GM18517 (cell line): ENCODE measurements around the gene WASF1.
"Not testable (repeated sequence)": the region's sequence is repeated elsewhere in the genome, so short reads cannot be mapped to it uniquely, and the experiment has no call there.

Experiments used
- ATAC-seq: cut with Tn5 transposase; IDR thresholded peaks from one replicate; pipeline ENCODE4 v1.9.1; 2021; ENCODE audit warnings: mild to moderate bottlenecking, moderate library complexity; ENCODE audit not compliant: unreplicated experiment

WASF1 gene

GRCh38 chr6:110178626-110179405 is 654 bp downstream of the WASF1 start:
- no peak for ATAC-seq

GRCh38 chr6:110173506-110174132 is 5.9 kb downstream of the WASF1 start:
- ATAC-seq = no peak

- ATAC-seq = no peak
These were observed 9.4 kb downstream of the WASF1 start for GRCh38 chr6:110170081-110170480.

- no peak for ATAC-seq
These were observed 21.0 kb downstream of the WASF1 start for GRCh38 chr6:110158479-110158878.

GRCh38 chr6:110147870-110148269 is 31.6 kb downstream of the WASF1 start:
- no peak for ATAC-seq

- no peak for ATAC-seq
These were observed 38.8 kb downstream of the WASF1 start for GRCh38 chr6:110140650-110141049.

- ATAC-seq = no peak
These were observed 40.4 kb downstream of the WASF1 start for GRCh38 chr6:110139052-110139451.

GRCh38 chr6:110137924-110138887 is 41.3 kb downstream of the WASF1 start:
- no peak for ATAC-seq

- no peak for ATAC-seq
These were observed 49.1 kb downstream of the WASF1 start for GRCh38 chr6:110130362-110130761.

- no peak for ATAC-seq
These were observed 51.1 kb downstream of the WASF1 start for GRCh38 chr6:110128418-110128817.

- no peak for ATAC-seq
These were observed 54.1 kb downstream of the WASF1 start for GRCh38 chr6:110125361-110125760.

- ATAC-seq = not testable (repeated sequence)
These were observed 57.8 kb downstream of the WASF1 start for GRCh38 chr6:110121655-110122054.

GRCh38 chr6:110116258-110116657 is 63.2 kb downstream of the WASF1 start:
- ATAC-seq = no peak

GRCh38 chr6:110114004-110114403 is 65.5 kb downstream of the WASF1 start:
- ATAC-seq = no peak

- ATAC-seq = no peak
These were observed 74.2 kb downstream of the WASF1 start for GRCh38 chr6:110105296-110105695.

GRCh38 chr6:110103260-110103659 is 76.2 kb downstream of the WASF1 start:
- ATAC-seq = no peak

- no peak for ATAC-seq
These were observed 77.1 kb downstream of the WASF1 start for GRCh38 chr6:110102411-110102810.

GRCh38 chr6:110101885-110102284 is 77.6 kb downstream of the WASF1 start:
- no peak for ATAC-seq

GRCh38 chr6:110098511-110099116 is 80.9 kb downstream of the WASF1 start:
- ATAC-seq = no peak

GRCh38 chr6:110097443-110097842 is 82.0 kb downstream of the WASF1 start:
- no peak for ATAC-seq

- no peak for ATAC-seq
These were observed 83.5 kb downstream of the WASF1 start for GRCh38 chr6:110095935-110096334.
